Right hindlimb (tissue), 1 donor: Measurements from ENCODE around the gene RNPEPL1.
A peak's percentile ranks its signal among the peaks of the same experiment; 100 is the strongest.

ENCODE experiments used
- DNase-seq: peaks from one replicate; pipeline ENCODE4 v3.0.0-alpha.2; 2018

The RNPEPL1 gene

GRCh38 chr2:240566203-240567136, 1.8 kb upstream of the RNPEPL1 start:
- DNase-seq = peak; percentile 86

DNA sequence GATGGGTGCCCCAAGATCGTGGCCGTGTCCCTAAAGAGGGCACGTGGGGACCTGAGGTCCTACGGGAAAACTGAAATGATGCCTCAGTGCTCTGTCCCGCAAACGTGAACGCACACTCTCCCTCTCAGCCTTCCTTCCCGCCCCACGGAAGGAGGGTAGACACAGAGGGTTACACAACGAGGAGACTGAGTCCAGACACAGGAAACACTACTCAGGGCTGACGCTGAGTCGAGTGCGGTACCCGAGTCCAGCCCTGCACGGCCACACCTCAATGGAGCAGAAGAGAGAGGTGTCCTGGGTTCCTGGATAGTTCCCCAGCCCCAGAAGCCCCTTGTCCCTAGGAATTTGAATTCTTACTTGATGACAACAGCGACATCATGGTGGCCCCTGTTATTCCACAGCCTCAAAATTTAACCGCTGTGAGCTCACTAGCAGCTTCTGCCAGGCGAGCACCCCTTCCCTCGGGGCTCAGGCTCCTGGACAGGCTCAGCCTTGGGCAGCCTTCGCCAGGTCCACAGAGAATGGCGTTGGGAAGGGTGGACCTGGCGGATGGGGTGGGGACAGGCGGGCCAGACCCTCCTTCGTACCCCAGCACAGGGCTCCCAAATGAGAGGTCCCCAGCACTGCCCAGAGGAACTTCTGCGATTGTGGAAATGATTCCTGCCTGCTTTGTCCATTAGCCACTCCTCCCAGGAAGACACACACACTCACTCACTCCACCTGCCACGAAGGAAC, 980 bp upstream of the RNPEPL1 start:
- DNase-seq = peak; percentile 26

DNA sequence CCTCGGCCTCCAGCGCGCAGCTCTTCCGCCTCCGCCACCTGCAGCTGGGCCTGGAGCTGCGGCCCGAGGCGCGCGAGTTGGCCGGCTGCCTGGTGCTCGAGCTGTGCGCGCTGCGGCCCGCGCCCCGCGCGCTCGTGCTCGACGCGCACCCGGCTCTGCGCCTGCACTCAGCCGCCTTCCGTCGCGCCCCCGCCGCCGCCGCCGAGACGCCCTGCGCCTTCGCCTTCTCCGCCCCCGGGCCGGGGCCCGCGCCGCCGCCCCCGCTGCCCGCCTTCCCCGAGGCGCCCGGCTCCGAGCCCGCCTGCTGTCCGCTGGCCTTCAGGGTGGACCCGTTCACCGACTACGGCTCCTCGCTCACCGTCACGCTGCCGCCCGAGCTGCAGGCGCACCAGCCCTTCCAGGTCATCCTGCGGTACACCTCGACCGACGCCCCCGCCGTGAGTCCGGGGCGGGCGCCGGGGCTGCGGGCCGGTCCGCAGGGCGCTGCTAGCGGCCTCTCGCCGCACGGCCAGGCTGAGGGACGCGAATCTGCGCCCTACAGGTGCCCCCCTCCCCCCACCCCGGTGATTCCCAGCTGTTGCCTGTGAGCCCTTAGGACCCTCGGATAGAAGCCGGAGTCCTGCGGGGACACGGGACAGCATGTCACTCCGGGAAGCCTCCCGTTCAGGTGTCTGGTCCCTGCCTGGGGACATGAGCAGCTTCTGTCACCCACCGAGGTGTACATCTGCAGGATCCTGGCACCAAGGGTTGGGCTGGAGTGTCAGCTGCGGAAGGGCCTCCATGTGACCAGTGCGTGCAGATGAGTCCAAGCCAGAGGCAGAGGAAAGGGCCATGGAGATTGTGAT, 616 bp downstream of the RNPEPL1 start:
- peak; percentile 77 for DNase-seq

- DNase-seq = no peak
These were observed 1.3 kb downstream of the RNPEPL1 start for GRCh38 chr2:240569523-240569997.

DNA sequence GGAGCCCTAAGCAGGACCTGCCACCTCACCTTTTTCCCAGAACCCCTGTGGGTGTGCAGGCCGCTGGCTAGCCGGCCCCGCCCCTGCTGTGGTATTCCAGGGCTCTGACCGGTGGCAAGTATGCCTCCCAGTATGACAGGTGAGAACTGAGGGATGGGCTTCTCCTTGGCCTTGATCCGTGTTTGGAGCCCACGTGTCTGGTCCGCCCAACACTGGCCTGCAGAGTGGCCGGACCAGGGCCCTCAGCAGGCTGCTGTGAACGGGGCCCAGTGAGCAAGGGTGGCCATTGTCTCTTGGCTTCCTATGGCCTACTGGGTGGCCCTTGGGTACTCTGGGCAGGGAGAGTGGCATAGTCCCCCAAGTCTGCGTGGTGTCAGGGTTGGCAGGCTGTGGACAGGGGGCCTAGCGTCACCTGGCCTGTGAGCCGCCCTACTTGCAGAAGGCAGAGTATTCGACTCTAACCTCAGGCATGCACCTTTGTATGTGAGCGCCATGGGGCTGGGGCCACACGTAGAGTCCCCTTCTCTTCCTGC, 1.8 kb downstream of the RNPEPL1 start:
- no peak for DNase-seq

GRCh38 chr2:240570531-240571313, 2.4 kb downstream of the RNPEPL1 start:
- no peak for DNase-seq

DNA sequence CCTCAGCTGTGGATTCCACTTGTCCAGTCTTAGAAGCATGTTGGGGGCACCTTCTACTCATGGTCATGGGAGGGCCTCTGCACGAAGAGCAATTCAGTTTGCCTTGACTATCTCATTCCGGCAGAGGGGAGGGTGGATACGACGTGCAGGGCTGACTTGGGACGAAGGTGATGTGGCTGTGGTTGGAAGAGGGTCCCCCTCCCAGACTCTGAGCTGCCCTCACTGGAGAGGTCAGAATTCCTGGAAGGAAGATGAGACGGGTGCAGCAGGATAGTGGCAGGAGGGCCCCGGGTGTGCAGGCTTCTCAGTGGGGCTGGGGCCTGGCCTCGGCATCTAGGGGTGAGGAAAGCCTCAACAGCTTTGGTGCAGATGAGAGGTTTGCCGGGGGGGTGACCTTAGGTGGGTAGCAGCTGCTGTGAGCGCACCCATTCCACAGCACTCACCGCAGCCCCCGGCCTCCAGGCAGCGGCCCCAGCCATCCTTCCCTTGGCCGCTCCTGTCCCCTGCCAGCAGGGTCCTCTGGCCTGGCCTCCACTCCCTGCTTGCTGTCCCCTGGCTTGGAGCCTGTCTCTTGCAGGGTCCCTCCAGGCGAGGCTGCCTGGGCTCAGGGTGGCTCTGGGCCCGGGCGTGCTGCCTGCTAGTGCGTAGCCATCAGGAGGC, 3.2 kb downstream of the RNPEPL1 start:
- DNase-seq = no peak

DNA sequence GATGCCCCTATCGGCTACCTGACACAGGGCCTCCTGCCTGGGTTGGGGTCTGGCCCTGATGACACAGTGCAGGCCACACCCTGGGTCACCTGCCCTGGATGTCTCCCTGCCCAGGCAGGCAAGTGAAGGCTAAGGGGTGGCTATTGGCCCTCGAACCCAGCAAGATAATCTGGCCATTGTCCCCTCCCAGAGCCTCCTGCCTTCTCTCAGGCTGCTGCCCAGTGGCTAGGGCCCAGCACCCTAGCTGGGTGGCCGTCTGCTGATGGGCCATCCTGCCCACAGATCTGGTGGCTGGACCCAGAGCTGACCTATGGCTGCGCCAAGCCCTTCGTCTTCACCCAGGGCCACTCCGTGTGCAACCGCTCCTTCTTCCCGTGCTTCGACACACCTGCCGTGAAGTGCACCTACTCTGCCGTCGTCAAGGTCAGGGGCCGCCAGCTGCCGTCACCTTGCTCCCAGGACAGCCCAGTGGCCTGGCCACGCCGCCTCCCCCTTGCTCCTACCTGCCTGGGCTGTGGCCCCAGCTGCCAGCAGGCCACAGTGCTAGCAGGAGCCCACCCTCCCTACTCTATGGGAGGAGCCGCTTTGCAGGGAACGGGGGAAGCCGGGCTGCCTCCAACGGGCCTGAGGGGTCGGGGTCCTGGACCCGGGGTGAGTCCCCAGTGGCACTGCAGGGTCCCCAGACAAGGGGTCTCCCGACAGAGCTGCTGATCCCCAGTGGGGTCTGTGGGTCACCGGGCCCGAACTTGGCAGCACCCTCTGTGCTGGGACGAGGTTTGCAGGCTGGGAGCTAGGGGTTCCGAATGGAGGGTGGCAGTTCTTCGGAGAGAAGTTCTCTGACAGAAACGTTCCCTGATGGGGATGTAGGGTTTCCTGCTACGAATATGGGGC, 4.1 kb downstream of the RNPEPL1 start:
- DNase-seq = no peak

DNA sequence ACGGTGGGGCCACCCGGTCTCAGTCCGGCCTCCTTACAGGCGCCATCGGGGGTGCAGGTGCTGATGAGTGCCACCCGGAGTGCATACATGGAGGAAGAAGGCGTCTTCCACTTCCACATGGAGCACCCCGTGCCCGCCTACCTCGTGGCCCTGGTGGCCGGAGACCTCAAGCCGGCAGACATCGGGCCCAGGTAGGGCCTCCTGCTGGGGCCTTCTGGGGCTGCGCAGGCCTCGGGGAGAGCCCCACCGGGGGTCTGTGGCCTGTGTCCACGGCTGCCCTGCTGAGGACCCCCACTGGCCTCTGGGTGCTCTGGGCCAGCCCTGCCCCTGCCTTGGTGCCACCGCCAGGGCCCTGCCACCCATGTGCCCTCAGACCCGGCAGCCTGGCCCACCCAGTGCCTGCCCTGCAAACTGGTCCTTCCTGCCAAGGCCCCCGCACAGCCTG, 4.8 kb downstream of the RNPEPL1 start:
- no peak for DNase-seq

DNA sequence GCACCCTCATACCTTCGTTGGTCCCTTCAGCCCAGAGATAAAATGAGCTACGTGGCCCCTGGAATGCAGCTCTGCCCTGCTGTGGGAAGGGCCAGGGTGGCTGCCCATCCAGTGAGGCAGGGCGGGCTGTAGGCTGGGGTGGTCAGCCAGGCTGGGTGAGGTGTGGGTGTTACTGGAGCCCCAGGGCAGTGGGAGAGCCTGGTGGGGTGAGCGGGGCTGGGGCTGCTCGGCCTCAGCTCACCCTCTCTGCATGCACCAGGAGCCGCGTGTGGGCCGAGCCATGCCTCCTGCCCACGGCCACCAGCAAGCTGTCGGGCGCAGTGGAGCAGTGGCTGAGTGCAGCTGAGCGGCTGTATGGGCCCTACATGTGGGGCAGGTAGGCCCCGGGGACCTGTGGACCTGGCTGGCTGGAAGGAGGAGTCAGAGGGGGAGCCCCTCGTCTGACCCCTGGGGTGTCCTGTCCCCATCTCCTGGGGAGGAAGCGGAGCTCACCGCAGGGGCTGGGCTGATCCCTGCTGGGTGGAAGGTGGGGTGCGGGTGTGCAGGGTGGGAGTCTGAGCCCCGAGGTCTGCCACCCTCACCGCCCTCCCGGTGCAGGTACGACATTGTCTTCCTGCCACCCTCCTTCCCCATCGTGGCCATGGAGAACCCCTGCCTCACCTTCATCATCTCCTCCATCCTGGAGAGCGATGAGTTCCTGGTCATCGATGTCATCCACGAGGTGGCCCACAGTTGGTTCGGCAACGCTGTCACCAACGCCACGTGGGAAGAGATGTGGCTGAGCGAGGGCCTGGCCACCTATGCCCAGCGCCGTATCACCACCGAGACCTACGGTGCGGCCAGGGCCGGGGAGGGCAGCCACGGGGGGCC, 5.5 kb downstream of the RNPEPL1 start:
- no peak for DNase-seq

DNA sequence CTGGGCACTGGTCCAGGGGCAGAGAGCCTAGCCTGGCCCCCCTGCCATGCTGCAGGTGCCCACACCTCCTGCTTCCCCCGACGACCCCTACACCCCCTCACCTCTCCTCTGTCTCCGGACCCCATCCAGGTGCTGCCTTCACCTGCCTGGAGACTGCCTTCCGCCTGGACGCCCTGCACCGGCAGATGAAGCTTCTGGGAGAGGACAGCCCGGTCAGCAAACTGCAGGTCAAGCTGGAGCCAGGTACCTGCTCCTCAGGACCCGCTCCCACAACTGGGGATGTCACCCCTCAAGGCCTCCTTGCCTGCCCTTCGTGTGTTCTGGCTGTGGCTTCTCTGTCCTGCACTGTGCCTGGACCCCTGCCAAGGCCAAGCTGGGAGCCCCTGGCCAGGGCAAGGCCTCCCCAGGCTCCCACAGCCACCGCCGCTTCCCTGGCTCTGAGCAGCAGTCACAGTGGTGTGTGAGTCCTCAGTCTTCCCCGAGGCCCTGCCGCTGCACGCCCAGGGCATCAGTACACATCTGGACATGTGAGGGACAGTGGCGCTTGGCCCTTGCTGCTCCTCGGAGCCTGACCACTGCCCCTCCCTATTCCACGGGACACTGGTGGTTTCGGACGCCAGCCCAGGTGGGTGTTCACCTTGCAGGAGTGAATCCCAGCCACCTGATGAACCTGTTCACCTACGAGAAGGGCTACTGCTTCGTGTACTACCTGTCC, 6.3 kb downstream of the RNPEPL1 start:
- no peak for DNase-seq

GRCh38 chr2:240575101-240575965, 7.0 kb downstream of the RNPEPL1 start:
- no peak for DNase-seq

GRCh38 chr2:240576036-240576435, 7.8 kb downstream of the RNPEPL1 start:
- DNase-seq = no peak

DNA sequence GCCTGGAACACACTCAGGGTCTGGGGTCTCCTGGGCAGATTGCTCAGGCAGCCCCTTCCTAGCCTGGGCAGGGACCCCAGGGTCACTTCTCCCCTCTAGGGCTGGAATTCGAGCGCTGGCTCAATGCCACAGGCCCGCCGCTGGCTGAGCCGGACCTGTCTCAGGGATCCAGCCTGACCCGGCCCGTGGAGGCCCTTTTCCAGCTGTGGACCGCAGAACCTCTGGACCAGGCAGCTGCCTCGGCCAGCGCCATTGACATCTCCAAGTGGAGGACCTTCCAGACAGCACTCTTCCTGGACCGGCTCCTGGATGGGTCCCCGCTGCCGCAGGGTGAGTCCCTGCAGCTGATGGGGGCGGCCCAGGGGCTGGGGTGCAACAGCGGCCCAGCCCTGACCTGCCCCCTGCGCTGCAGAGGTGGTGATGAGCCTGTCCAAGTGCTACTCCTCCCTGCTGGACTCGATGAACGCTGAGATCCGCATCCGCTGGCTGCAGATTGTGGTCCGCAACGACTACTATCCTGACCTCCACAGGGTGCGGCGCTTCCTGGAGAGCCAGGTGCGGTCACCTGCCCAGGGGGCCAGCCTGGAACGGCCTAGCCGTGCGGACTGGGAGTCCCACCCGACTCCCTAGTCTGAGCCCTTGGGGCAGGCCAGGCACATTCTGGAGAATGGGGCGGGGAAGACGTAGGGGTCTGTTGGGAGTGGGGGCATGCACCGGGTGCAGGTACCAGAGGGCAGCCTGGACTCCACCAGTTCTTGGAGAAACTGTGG, 8.3 kb downstream of the RNPEPL1 start:
- DNase-seq = no peak

DNA sequence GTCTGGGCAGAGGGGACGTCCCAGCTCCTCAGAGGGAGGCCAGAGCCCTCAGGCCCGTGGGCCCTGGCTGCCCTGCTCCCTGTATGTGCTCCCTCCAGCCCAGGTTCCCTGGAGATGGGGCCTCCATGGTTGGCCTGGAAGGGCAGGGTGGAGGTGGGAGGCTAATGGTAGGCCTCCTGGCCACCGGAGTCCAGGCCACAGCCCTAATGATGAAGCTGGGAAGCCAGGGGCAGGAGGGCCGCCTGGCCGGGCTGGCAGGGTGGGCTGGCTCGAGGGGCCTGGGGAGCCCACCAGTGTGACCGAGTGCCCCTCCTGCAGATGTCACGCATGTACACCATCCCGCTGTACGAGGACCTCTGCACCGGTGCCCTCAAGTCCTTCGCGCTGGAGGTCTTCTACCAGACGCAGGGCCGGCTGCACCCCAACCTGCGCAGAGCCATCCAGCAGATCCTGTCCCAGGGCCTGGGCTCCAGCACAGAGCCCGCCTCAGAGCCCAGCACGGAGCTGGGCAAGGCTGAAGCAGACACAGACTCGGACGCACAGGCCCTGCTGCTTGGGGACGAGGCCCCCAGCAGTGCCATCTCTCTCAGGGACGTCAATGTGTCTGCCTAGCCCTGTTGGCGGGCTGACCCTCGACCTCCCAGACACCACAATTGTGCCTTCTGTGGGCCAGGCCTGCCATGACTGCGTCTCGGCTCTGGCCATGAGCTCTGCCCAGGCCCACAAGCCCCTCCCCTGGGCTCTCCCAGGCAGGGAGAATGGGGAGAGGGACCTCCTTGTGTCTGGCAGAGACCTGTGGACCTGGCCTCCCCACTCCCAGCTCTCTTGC, 9.2 kb downstream of the RNPEPL1 start:
- DNase-seq = no peak

- no peak for DNase-seq
These were observed 9.8 kb downstream of the RNPEPL1 start for GRCh38 chr2:240578110-240578450.
